HEK293 (cell line): ENCODE data around the gene PRKG1.

Experiments used
- CTCF ChIA-PET: fragments of 350-600 bp; formaldehyde crosslinking; extraction: SDS; loops from one replicate; lab custom pipeline; 2021; ENCODE audit warnings: antibody characterized with exemption; lab: Yijun Ruan, JAX
- POLR2A ChIA-PET: fragments of 300-600 bp; formaldehyde crosslinking; extraction: SDS; loops from one replicate; lab custom pipeline; 2020; ENCODE audit warnings: antibody characterized with exemption, inconsistent platforms; lab: Yijun Ruan, JAX
- H3K27ac ChIP-seq: fragments of 200-500 bp; sonication (Bioruptor generic); 2 replicates; pipeline ENCODE4 v1.5.1; 2014; ENCODE audit warnings: low read depth, low read length, control low read depth, inconsistent platforms; ENCODE audit errors: extremely low read depth
- H3K36me3 ChIP-seq, 2 experiments: fragments of 200-500 bp in 1 of 2; sonication (Bioruptor generic) in 1 of 2; 1 replicate in 1 of 2; 2 replicates in 1 of 2; pipeline ENCODE4 v1.5.1; 2014 to 2017; ENCODE audit warnings: inconsistent platforms in 2 of 2, low read length in 2 of 2; ENCODE audit not compliant: control insufficient read depth in 2 of 2, insufficient read depth in 1 of 2
- H3K4me1 ChIP-seq: fragments of 200-500 bp; sonication (Bioruptor generic); 2 replicates; pipeline ENCODE4 v1.5.1; 2014; ENCODE audit warnings: mild to moderate bottlenecking, low read length, inconsistent platforms; ENCODE audit not compliant: control insufficient read depth, insufficient read depth
- H3K4me3 ChIP-seq: 2 replicates; pipeline ENCODE4 v1.5.1; 2011; ENCODE audit warnings: low read depth, mild to moderate bottlenecking, control low read depth, low read length, moderate library complexity
- H3K9me3 ChIP-seq: fragments of 200-500 bp; sonication (Bioruptor generic); 2 replicates; pipeline ENCODE4 v1.5.1; 2014; ENCODE audit warnings: low read depth, low read length, inconsistent platforms; ENCODE audit not compliant: control insufficient read depth, insufficient read depth
- BCL11A ChIP-seq: fragments of 450-650 bp; formaldehyde crosslinking; IDR thresholded peaks from 2 replicates; pipeline ENCODE4 v1.5.1; 2016; ENCODE audit warnings: low read depth, missing biosample characterization, missing genetic modification characterization
- BCL11B ChIP-seq: fragments of 450-650 bp; formaldehyde crosslinking; IDR thresholded peaks from 2 replicates; pipeline ENCODE4 v1.5.1; 2016; ENCODE audit warnings: low read depth, missing biosample characterization, missing genetic modification characterization
- FEZF1 ChIP-seq: fragments of 450-650 bp; formaldehyde crosslinking; IDR thresholded peaks from 2 replicates; pipeline ENCODE4 v1.5.1; 2016; ENCODE audit warnings: missing biosample characterization, missing genetic modification characterization
- GLI2 ChIP-seq: fragments of 450-650 bp; formaldehyde crosslinking; IDR thresholded peaks from 2 replicates; pipeline ENCODE4; 2017; ENCODE audit warnings: missing biosample characterization, missing genetic modification characterization, low read depth, borderline replicate concordance
- PATZ1 ChIP-seq: fragments of 450-650 bp; formaldehyde crosslinking; IDR thresholded peaks from 2 replicates; pipeline ENCODE4 v1.5.1; 2016; ENCODE audit warnings: missing biosample characterization, missing genetic modification characterization
- SETDB1 ChIP-seq: IDR thresholded peaks from one replicate; pipeline ENCODE4 v1.6.1; 2017; ENCODE audit warnings: mild to moderate bottlenecking, low read length, moderate library complexity, mixed read lengths; ENCODE audit not compliant: insufficient read length
- SP3 ChIP-seq: fragments of 450-650 bp; formaldehyde crosslinking; IDR thresholded peaks from 2 replicates; pipeline ENCODE4 v1.5.1; 2016; ENCODE audit warnings: missing biosample characterization, missing genetic modification characterization
- ZFP41 ChIP-seq: fragments of 450-650 bp; formaldehyde crosslinking; IDR thresholded peaks from 2 replicates; pipeline ENCODE4 v1.5.1; 2016; ENCODE audit warnings: missing biosample characterization, missing genetic modification characterization, borderline replicate concordance
- ZNF114 ChIP-seq: fragments of 450-650 bp; formaldehyde crosslinking; IDR thresholded peaks from 2 replicates; pipeline ENCODE4 v1.5.0; 2017; ENCODE audit warnings: missing biosample characterization, missing genetic modification characterization
- ZNF19 ChIP-seq: fragments of 450-650 bp; formaldehyde crosslinking; IDR thresholded peaks from 2 replicates; pipeline ENCODE4; 2016; ENCODE audit warnings: missing biosample characterization, missing genetic modification characterization, low read depth
- ZNF354C ChIP-seq: fragments of 450-650 bp; formaldehyde crosslinking; IDR thresholded peaks from 2 replicates; pipeline ENCODE4 v1.5.1; 2016; ENCODE audit warnings: missing biosample characterization, missing genetic modification characterization, low read depth, borderline replicate concordance
- ZNF501 ChIP-seq: fragments of 450-650 bp; formaldehyde crosslinking; IDR thresholded peaks from 2 replicates; pipeline ENCODE4 v1.5.1; 2016; ENCODE audit warnings: missing biosample characterization, missing genetic modification characterization
- ZNF510 ChIP-seq: fragments of 450-650 bp; formaldehyde crosslinking; IDR thresholded peaks from 2 replicates; pipeline ENCODE4 v1.5.1; 2018; ENCODE audit warnings: mild to moderate bottlenecking, missing genetic modification characterization, missing biosample characterization; ENCODE audit not compliant: insufficient replicate concordance
- ZNF560 ChIP-seq: fragments of 450-650 bp; formaldehyde crosslinking; IDR thresholded peaks from 2 replicates; pipeline ENCODE4 v1.5.1; 2017; ENCODE audit warnings: missing biosample characterization, missing genetic modification characterization, borderline replicate concordance
- ZNF658 ChIP-seq: fragments of 450-650 bp; formaldehyde crosslinking; IDR thresholded peaks from 2 replicates; pipeline ENCODE4; 2016; ENCODE audit warnings: missing biosample characterization, missing genetic modification characterization
- ZNF677 ChIP-seq: fragments of 450-650 bp; IDR thresholded peaks from 2 replicates; pipeline ENCODE4 v1.5.0; 2018; ENCODE audit warnings: missing biosample characterization, mild to moderate bottlenecking, missing genetic modification characterization, moderate library complexity
- ZNF830 ChIP-seq: fragments of 450-650 bp; IDR thresholded peaks from 2 replicates; pipeline ENCODE4 v1.5.0; 2018; ENCODE audit warnings: missing biosample characterization, missing genetic modification characterization, low read depth, mild to moderate bottlenecking, moderate library complexity
- ZNF843 ChIP-seq: fragments of 450-650 bp; formaldehyde crosslinking; IDR thresholded peaks from 2 replicates; pipeline ENCODE4 v1.5.1; 2016; ENCODE audit warnings: missing biosample characterization, missing genetic modification characterization
- ZXDB ChIP-seq: fragments of 450-650 bp; formaldehyde crosslinking; IDR thresholded peaks from 2 replicates; pipeline ENCODE4 v1.5.1; 2016; ENCODE audit warnings: missing biosample characterization, missing genetic modification characterization
- TF ChIP-seq, protein P1 (sequence below): fragments of 450-650 bp; formaldehyde crosslinking; conservative IDR thresholded peaks from 2 replicates; pipeline ENCODE4 v1.5.1; 2016; ENCODE audit warnings: low read depth, missing biosample characterization, missing genetic modification characterization
- TF ChIP-seq, protein P2 (sequence below): fragments of 450-650 bp; formaldehyde crosslinking; IDR thresholded peaks from 2 replicates; pipeline ENCODE4 v1.5.1; 2016; ENCODE audit warnings: missing biosample characterization, missing genetic modification characterization
- TF ChIP-seq, protein P3 (sequence below): fragments of 450-650 bp; formaldehyde crosslinking; IDR thresholded peaks from 2 replicates; pipeline ENCODE4 v1.5.1; 2016; ENCODE audit warnings: missing biosample characterization, missing genetic modification characterization
- TF ChIP-seq, protein P4 (sequence below): fragments of 450-650 bp; formaldehyde crosslinking; IDR thresholded peaks from 2 replicates; pipeline ENCODE4 v1.5.1; 2016; ENCODE audit warnings: missing biosample characterization, missing genetic modification characterization

Gene PRKG1

DNA sequence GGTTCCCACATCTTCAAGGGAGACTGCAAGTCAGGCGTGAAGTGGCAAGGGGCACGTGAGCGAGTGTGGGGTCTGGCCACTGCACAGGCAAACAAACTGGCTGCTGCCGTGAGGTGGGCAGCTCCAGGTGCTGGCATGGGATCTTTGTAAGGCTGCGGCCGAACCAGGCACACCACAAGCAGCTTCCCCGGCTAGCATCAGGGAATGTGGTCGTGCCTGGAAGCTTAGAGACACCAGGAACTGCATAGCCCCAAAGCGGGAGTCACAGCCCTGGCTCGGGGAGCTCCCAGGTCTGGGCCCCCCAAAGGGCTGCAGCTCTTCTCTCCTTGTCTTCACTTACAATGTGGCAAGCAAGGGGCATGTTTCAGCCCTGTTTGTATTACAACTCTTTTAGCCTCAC lies 988.9 kb downstream of the PRKG1 start (continued):
- TF ChIP-seq, protein P1, sequence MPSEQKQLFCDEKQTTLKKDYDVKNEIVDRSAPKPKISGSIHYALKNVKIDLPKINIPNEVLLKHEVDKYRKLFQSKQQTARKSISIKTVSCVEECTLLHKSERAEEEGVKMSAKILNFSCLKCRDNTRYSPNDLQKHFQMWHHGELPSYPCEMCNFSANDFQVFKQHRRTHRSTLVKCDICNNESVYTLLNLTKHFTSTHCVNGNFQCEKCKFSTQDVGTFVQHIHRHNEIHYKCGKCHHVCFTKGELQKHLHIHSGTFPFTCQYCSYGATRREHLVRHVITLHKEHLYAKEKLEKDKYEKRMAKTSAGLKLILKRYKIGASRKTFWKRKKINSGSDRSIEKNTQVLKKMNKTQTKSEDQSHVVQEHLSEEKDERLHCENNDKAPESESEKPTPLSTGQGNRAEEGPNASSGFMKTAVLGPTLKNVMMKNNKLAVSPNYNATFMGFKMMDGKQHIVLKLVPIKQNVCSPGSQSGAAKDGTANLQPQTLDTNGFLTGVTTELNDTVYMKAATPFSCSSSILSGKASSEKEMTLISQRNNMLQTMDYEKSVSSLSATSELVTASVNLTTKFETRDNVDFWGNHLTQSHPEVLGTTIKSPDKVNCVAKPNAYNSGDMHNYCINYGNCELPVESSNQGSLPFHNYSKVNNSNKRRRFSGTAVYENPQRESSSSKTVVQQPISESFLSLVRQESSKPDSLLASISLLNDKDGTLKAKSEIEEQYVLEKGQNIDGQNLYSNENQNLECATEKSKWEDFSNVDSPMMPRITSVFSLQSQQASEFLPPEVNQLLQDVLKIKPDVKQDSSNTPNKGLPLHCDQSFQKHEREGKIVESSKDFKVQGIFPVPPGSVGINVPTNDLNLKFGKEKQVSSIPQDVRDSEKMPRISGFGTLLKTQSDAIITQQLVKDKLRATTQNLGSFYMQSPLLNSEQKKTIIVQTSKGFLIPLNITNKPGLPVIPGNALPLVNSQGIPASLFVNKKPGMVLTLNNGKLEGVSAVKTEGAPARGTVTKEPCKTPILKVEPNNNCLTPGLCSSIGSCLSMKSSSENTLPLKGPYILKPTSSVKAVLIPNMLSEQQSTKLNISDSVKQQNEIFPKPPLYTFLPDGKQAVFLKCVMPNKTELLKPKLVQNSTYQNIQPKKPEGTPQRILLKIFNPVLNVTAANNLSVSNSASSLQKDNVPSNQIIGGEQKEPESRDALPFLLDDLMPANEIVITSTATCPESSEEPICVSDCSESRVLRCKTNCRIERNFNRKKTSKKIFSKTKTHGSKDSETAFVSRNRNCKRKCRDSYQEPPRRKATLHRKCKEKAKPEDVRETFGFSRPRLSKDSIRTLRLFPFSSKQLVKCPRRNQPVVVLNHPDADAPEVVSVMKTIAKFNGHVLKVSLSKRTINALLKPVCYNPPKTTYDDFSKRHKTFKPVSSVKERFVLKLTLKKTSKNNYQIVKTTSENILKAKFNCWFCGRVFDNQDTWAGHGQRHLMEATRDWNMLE = no peak
- TF ChIP-seq PATZ1 (tag by site-specific recombination) = no peak

GRCh38 chr10:52064084-52064845 lies 990.0 kb downstream of the PRKG1 start:
- no peak overlapping the region for H3K27ac ChIP-seq
- no peaks in the 10 kb centered on the region for H3K9me3 ChIP-seq
- ChIA-PET CTCF (no interaction called here), POLR2A (no interaction called here)
- TF ChIP-seq ZNF19 (tag by site-specific recombination) (no peak), ZNF658 (tag by site-specific recombination) (no peak), SETDB1 (no peak), ZNF354C (no peak), ZFP41 (tag by site-specific recombination) (no peak), GLI2 (tag by site-specific recombination) (no peak), ZNF843 (no peak), ZNF114 (tag by site-specific recombination) (no peak), SP3 (tag by site-specific recombination) (no peak), ZNF510 (tag by site-specific recombination) (no peak), ZNF830 (no peak)
- H3K4me1 ChIP-seq = no peaks in the 10 kb centered on the region
- H3K36me3 ChIP-seq = no peaks in the 10 kb centered on the region
- H3K4me3 ChIP-seq = no peak overlapping the region

DNA sequence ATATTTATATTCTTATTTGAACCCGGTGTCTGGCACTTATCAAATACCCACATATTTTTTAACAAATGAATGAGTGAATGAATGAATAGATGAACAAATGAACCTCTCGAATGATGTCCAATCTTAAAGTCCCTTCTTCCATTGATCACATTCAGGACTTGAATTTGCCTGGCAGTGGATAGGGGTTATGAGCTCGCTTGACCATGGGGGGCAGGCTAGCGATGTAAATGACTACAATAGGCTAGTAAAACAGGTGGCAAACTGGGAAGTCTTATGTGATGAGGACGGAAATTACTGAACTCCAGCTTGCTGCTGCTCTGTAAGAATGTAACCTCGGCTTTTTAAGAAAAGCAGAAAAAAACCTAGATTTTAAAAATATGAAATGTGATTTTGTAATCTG lies 992.1 kb downstream of the PRKG1 start:
- CTCF ChIA-PET = interaction anchor here (0.7 kb wide), 1 partner anchor 26 kb away, joined by 5 read pairs; no protein-coding TSS in a partner anchor
- H3K4me3 ChIP-seq = no peak overlapping the region
- POLR2A ChIA-PET = no interaction called here
- no peaks in the 10 kb centered on the region for H3K9me3 ChIP-seq
- H3K4me1 ChIP-seq = no peaks in the 10 kb centered on the region
- no peak overlapping the region for H3K27ac ChIP-seq
- no peaks in the 10 kb centered on the region for H3K36me3 ChIP-seq
- TF ChIP-seq ZNF677 (tag by site-specific recombination) (no peak), FEZF1 (tag by site-specific recombination) (no peak), ZNF560 (no peak), ZNF501 (tag by site-specific recombination) (no peak), BCL11A (no peak), BCL11B (tag by site-specific recombination) (no peak), ZXDB (tag by site-specific recombination) (no peak)
- TF ChIP-seq, protein P2, sequence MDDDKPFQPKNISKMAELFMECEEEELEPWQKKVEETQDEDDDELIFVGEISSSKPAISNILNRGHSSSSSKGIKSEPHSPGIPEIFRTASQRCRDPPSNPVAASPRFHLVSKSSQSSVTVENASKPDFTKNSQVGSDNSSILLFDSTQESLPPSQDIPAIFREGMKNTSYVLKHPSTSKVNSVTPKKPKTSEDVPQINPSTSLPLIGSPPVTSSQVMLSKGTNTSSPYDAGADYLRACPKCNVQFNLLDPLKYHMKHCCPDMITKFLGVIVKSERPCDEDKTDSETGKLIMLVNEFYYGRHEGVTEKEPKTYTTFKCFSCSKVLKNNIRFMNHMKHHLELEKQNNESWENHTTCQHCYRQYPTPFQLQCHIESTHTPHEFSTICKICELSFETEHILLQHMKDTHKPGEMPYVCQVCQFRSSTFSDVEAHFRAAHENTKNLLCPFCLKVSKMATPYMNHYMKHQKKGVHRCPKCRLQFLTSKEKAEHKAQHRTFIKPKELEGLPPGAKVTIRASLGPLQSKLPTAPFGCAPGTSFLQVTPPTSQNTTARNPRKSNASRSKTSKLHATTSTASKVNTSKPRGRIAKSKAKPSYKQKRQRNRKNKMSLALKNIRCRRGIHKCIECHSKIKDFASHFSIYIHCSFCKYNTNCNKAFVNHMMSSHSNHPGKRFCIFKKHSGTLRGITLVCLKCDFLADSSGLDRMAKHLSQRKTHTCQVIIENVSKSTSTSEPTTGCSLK (tag by site-specific recombination) = no peak
- TF ChIP-seq, protein P3, sequence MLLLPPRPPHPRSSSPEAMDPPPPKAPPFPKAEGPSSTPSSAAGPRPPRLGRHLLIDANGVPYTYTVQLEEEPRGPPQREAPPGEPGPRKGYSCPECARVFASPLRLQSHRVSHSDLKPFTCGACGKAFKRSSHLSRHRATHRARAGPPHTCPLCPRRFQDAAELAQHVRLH (tag by site-specific recombination) = no peak
- TF ChIP-seq, protein P4, sequence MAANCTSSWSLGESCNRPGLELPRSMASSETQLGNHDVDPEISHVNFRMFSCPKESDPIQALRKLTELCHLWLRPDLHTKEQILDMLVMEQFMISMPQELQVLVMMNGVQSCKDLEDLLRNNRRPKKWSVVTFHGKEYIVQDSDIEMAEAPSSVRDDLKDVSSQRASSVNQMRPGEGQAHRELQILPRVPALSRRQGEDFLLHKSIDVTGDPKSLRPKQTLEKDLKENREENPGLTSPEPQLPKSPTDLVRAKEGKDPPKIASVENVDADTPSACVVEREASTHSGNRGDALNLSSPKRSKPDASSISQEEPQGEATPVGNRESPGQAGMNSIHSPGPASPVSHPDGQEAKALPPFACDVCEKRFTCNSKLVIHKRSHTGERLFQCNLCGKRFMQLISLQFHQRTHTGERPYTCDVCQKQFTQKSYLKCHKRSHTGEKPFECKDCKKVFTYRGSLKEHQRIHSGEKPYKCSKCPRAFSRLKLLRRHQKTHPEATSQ (tag by site-specific recombination) = no peak
